NCI-H226 (cell line): Measurements from ENCODE around the gene SYT8.
"Not testable (repeated sequence)": the region's sequence is repeated elsewhere in the genome, so short reads cannot be mapped to it uniquely, and the experiment has no call there.

Experiments used
- DNase-seq: peaks from one replicate; pipeline ENCODE4 v3.0.0-alpha.2; 2015

Gene SYT8

GRCh38 chr11:1874441-1875092 lies 39.8 kb downstream of the SYT8 start:
- DNase-seq = not testable (repeated sequence)

- no peak for DNase-seq
These were observed 40.5 kb downstream of the SYT8 start for GRCh38 chr11:1875093-1875850.

- not testable (repeated sequence) for DNase-seq
These were observed 41.1 kb downstream of the SYT8 start for GRCh38 chr11:1875851-1876301.

GRCh38 chr11:1876361-1877063 lies 41.7 kb downstream of the SYT8 start:
- no peak for DNase-seq

GRCh38 chr11:1877211-1878136 lies 42.7 kb downstream of the SYT8 start:
- no peak for DNase-seq

GRCh38 chr11:1878137-1879031 lies 43.6 kb downstream of the SYT8 start:
- no peak for DNase-seq

GRCh38 chr11:1879342-1879940 lies 44.7 kb downstream of the SYT8 start:
- no peak for DNase-seq

GRCh38 chr11:1879941-1880720 lies 45.3 kb downstream of the SYT8 start:
- no peak for DNase-seq

- DNase-seq = no peak
These were observed 46.1 kb downstream of the SYT8 start for GRCh38 chr11:1880746-1881441.

- no peak for DNase-seq
These were observed 46.9 kb downstream of the SYT8 start for GRCh38 chr11:1881442-1882264.

- DNase-seq = peak; percentile 38
These were observed 47.8 kb downstream of the SYT8 start for GRCh38 chr11:1882265-1883238.

GRCh38 chr11:1883346-1884302 lies 48.8 kb downstream of the SYT8 start:
- DNase-seq = no peak

GRCh38 chr11:1884303-1884700 lies 49.5 kb downstream of the SYT8 start:
- no peak for DNase-seq

GRCh38 chr11:1886551-1886950 lies 51.8 kb downstream of the SYT8 start:
- DNase-seq = not testable (repeated sequence)
